PC-3 (cell line): Measurements from ENCODE around the gene MYH10.

ENCODE experiments used
- CTCF ChIP-seq: fragments of 300-600 bp; sonication (generic); conservative IDR thresholded peaks from 2 replicates; pipeline ENCODE4 v1.5.1; 2017; ENCODE audit warnings: antibody characterized with exemption, low read depth, mild to moderate bottlenecking, low read length
- EZH2phosphoT487 ChIP-seq: fragments of 300-600 bp; sonication (generic); IDR thresholded peaks from 2 replicates; pipeline ENCODE4 v1.6.1; 2018; ENCODE audit warnings: mild to moderate bottlenecking, antibody characterized with exemption, low read length, borderline replicate concordance

- no peak for TF ChIP-seq CTCF
- TF ChIP-seq EZH2phosphoT487: no peak
These were observed 178.5 kb downstream of the MYH10 start for GRCh38 chr17:8451933-8452614.
